Common myeloid progenitor, CD34-positive (primary cell): ENCODE data around the gene RAB23.

Experiments
- CTCF ChIA-PET: fragments of 350-600 bp; sonication (Branson Sonifier 250); formaldehyde crosslinking; loops from one replicate; lab custom pipeline; 2021; ENCODE audit warnings: antibody characterized with exemption; lab: Charles Lee
- POLR2A ChIA-PET: fragments of 350-600 bp; sonication (Branson Sonifier 250); formaldehyde crosslinking; loops from one replicate; lab custom pipeline; 2021; ENCODE audit warnings: antibody characterized with exemption; lab: Charles Lee
- DNase-seq, 3 donors: peaks; one replicate each; pipeline versions ENCODE4 v3.0.0 to v3.0.0-alpha.2; 2013
- H3K27ac ChIP-seq, 2 experiments: 1 replicate in 1 of 2; 2 replicates in 1 of 2; pipeline ENCODE4 v1.7.0; 2013; ENCODE audit warnings: inconsistent platforms in 2 of 2, low read length in 2 of 2, mild to moderate bottlenecking in 2 of 2, low read depth in 1 of 2, moderate library complexity in 1 of 2; ENCODE audit not compliant: severe bottlenecking in 2 of 2, insufficient read depth in 1 of 2, poor library complexity in 1 of 2
- H3K27me3 ChIP-seq, 5 experiments: replicated peaks in 2 of 5; 1 replicate in 3 of 5; 2 replicates in 2 of 5; pipeline versions ENCODE4 v1.6.1 to v1.7.0; 2013; ENCODE audit warnings: low read length in 4 of 5, mild to moderate bottlenecking in 2 of 5, moderate library complexity in 2 of 5, inconsistent platforms in 1 of 5; ENCODE audit not compliant: insufficient read depth in 5 of 5, control insufficient read depth in 4 of 5
- H3K36me3 ChIP-seq, 4 experiments: 1 replicate in 2 of 4; 2 replicates in 2 of 4; pipeline versions ENCODE4 v1.6.1 to v1.7.0; 2013; ENCODE audit warnings: low read length in 3 of 4, control low read depth in 1 of 4, mild to moderate bottlenecking in 1 of 4; ENCODE audit not compliant: control insufficient read depth in 4 of 4, insufficient read depth in 4 of 4
- H3K4me1 ChIP-seq, 4 experiments: 1 replicate in 3 of 4; 2 replicates in 1 of 4; pipeline versions ENCODE4 v1.6.1 to v1.7.1; 2013; ENCODE audit warnings: low read length in 3 of 4, mild to moderate bottlenecking in 3 of 4, control low read depth in 1 of 4, inconsistent platforms in 1 of 4, moderate library complexity in 1 of 4; ENCODE audit not compliant: control insufficient read depth in 4 of 4, insufficient read depth in 4 of 4; ENCODE audit errors: control extremely low read depth in 1 of 4
- H3K4me3 ChIP-seq, 7 experiments: 1 replicate in 4 of 7; 2 replicates in 3 of 7; pipeline versions ENCODE4 v1.5.1 to v1.7.0; 2013; ENCODE audit warnings: mild to moderate bottlenecking in 7 of 7, low read length in 6 of 7, moderate library complexity in 6 of 7, inconsistent platforms in 2 of 7, low read depth in 2 of 7, control low read depth in 1 of 7; ENCODE audit not compliant: insufficient read depth in 4 of 7, control insufficient read depth in 1 of 7; ENCODE audit errors: extremely low read depth in 1 of 7
- H3K9me3 ChIP-seq, 5 experiments: 1 replicate in 4 of 5; 2 replicates in 1 of 5; pipeline versions ENCODE4 v1.6.1 to v1.7.1; 2013; ENCODE audit warnings: low read length in 4 of 5, mild to moderate bottlenecking in 2 of 5, inconsistent platforms in 1 of 5, low read depth in 1 of 5, moderate library complexity in 1 of 5; ENCODE audit not compliant: control insufficient read depth in 4 of 5, insufficient read depth in 2 of 5; ENCODE audit errors: control extremely low read depth in 1 of 5
- WGBS: methylation state at CpG from one replicate; pipeline ENCODE4 v1.1.5; 2013; ENCODE audit not compliant: insufficient coverage; 5-methylcytosine and 5-hydroxymethylcytosine counted together

The RAB23 gene

DNA sequence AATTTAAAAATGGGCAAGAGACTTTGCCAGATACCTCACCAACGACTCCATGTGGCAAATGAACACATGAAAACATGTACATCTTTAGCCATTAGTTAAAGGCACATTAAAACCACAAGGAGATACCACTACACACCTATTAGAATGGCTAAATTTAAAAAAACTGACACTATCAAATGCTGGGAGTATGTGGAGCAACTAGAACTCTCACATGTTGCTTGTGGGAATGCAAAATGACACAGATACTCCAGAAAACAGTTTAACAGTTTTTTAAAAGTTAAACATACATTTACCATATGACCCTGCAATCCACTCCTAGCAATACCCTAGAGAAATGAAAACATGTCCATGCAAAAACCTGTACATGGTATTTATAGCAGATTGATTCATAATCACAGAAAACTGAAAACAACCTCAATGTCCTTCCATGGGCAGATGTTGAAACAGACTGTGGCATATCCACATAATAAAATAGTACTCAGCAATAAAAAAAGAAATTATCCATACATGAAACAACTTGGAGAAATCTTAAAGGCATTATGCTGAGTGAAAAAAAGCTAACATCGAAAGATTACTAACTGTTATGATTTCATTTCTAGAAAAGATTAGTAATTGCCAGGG, 1.9 kb downstream of the RAB23 start:
- ChIA-PET POLR2A (no interaction called here), CTCF (no interaction called here)
- H3K27ac ChIP-seq = no peak overlapping the region
- H3K4me3 ChIP-seq = peak overlapping the region in 1 of 7 experiments; percentile 15
- peaks cover 0 to 6% (median 0%) of the 10 kb centered on the region in 5 experiments for H3K9me3 ChIP-seq
- no peaks in the 10 kb centered on the region for H3K36me3 ChIP-seq
- peaks cover 6 to 17% (median 14%) of the 10 kb centered on the region in 4 experiments for H3K4me1 ChIP-seq
- H3K27me3 ChIP-seq = no peaks in the 10 kb centered on the region
- 90% methylated on average over 2 of the region's 2 CpGs for WGBS
- DNase-seq = no peak

DNA sequence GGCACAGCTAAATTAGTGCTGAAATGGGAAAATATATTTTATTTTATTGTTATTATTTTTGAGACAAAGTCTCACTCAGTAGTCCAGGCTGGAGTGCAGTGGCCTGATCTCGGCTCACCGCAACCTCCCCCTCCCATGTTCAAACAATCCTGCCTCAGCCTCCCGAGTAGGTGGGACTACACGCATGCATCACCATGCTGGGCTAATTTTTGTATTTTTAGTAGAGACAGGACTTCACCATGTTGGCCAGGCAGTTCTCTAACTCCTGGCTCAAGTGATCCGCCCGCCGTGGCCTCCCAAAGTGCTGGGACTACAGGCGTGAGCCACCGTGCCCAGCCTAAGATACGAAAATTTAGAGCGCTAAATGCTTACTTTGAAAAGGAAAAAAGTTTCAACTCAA, 4.8 kb downstream of the RAB23 start:
- H3K9me3 ChIP-seq = peaks cover 0 to 10% (median 0%) of the 10 kb centered on the region in 5 experiments
- no peak for DNase-seq
- no peak overlapping the region for H3K27ac ChIP-seq
- H3K4me3 ChIP-seq = no peak overlapping the region
- 97% methylated on average over 9 of the region's 11 CpGs for whole genome bisulfite sequencing
- no peaks in the 10 kb centered on the region for H3K27me3 ChIP-seq
- peaks cover 0 to 5% (median 3%) of the 10 kb centered on the region in 4 experiments for H3K4me1 ChIP-seq
- POLR2A ChIA-PET = no interaction called here
- CTCF ChIA-PET = no interaction called here
- H3K36me3 ChIP-seq = no peaks in the 10 kb centered on the region

DNA sequence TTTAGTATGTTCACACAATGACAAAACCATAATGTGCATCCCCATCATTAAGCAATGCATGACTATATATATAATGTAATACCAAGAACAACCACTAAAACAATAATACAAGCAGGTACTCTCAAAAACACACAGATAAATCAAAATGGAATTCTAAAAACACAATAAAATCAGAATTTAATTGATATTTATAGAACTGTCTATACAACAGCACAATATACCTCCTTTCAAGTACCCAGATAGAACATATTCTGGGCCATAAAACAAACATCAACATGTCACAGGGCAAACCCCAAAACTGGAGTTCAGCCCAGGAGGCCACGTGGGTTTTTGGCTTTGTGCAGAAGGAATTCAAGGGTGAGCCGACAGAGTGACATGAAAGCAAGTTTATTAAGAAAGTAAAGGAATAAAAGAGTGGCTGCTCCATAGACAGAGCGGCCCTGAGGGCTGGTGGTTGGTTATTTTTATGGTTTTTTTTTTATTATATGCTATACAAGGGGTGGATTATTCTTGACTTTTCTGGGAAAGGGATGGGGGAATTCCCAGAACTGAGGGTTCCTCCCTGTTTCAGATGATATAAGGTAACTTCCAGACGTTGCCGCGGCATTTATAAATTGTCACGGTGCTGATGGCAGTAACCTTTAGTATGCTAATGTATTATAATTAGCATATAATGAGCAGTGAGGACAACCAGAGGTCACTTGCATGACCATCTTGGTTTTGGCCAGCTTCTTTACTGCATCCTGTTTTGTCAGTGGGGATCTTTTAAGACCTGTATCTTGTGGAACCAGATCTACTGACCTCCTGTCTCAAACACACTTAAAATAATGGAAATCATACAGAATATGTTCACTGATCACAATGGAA, 5.6 kb downstream of the RAB23 start:
- CTCF ChIA-PET = interaction anchor here (1.9 kb wide), 1 partner anchor 311 kb away, joined by 4 read pairs; no protein-coding TSS in a partner anchor
- H3K36me3 ChIP-seq = no peaks in the 10 kb centered on the region
- peaks cover 0 to 10% (median 0%) of the 10 kb centered on the region in 5 experiments for H3K9me3 ChIP-seq
- WGBS = 85% methylated on average over 4 of the region's 7 CpGs
- peaks cover 0 to 5% (median 3%) of the 10 kb centered on the region in 4 experiments for H3K4me1 ChIP-seq
- DNase-seq = peak in 1 of 3 donors; percentile 18
- no peaks in the 10 kb centered on the region for H3K27me3 ChIP-seq
- no peak overlapping the region for H3K27ac ChIP-seq
- H3K4me3 ChIP-seq = no peak overlapping the region
- POLR2A ChIA-PET = no interaction called here

DNA sequence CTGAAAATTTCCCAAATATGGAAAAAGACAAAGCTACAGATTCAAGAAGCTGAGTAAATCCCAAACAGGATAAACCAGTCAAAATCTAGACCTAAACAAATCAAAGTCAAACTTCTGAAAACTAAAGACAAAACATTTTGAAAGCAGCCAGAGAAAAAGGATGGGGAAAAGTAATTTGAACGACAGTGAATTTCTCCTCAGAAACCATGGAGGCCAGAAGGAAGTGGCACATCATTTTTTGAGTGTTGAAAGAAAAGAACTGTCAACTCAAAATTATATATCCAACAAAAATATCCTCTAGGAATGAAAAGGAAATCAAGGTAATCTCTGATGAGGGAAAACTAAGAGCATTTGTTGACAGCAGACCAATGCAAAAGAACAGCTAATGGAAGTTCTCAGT, 6.8 kb downstream of the RAB23 start:
- POLR2A ChIA-PET = no interaction called here
- no peak overlapping the region for H3K4me3 ChIP-seq
- H3K9me3 ChIP-seq = peaks cover 0 to 10% (median 0%) of the 10 kb centered on the region in 5 experiments
- no peaks in the 10 kb centered on the region for H3K27me3 ChIP-seq
- WGBS = no CpG with 5 or more reads among the region's 1 CpG
- DNase-seq = no peak
- no peaks in the 10 kb centered on the region for H3K4me1 ChIP-seq
- H3K36me3 ChIP-seq = no peaks in the 10 kb centered on the region
- CTCF ChIA-PET = interaction anchor here (1.9 kb wide), 1 partner anchor 310 kb away, joined by 4 read pairs; no protein-coding TSS in a partner anchor
- no peak overlapping the region for H3K27ac ChIP-seq

DNA sequence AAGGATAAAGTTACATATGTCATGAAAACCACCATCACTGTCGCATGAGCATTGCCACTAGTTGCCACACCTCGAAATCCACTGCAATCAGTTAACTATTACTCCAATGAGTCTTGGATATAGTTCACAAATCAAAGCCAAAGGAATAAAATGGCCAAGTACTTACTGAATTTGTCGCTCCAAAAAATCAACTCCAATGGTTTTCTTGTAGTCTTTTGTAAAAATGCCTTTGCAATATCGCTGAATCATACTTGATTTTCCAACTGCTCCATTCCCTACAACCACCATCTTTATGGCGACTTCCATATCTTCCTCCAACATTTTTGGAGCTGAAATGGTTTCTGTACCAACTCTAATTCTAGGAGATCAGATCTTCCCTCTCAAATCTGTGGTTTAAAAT, 12.0 kb downstream of the RAB23 start:
- no peak for DNase-seq
- H3K4me3 ChIP-seq = no peak overlapping the region
- no peaks in the 10 kb centered on the region for H3K36me3 ChIP-seq
- 97% methylated on average over 3 of the region's 5 CpGs for WGBS
- ChIA-PET POLR2A (no interaction called here), CTCF (no interaction called here)
- no peaks in the 10 kb centered on the region for H3K4me1 ChIP-seq
- no peak overlapping the region for H3K27ac ChIP-seq
- H3K27me3 ChIP-seq = no peaks in the 10 kb centered on the region
- H3K9me3 ChIP-seq = peaks cover 0 to 2% (median 0%) of the 10 kb centered on the region in 5 experiments

DNA sequence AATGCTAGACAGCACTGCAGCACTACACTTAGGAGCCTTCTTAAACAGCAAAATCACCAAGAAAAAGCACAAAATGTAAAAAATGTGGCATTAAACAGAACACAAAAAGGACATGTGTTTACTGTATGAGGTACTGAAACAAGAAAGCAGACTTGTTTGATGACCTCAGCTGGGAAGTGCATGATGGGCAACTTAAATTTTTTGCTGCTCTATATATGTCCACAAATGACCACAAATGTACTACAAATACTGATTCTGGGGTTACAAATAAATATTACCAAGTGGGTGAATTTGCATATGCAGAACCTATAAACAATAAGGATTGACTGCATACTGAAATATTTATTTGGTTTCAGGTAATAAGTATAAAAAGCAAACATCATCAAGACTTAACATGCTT, 13.1 kb downstream of the RAB23 start:
- Histone ChIP-seq H3K4me3 (no peak overlapping the region), H3K36me3 (no peaks in the 10 kb centered on the region), H3K27me3 (no peaks in the 10 kb centered on the region), H3K9me3 (no peaks in the 10 kb centered on the region), H3K27ac (no peak overlapping the region), H3K4me1 (no peaks in the 10 kb centered on the region)
- CTCF ChIA-PET = interaction anchor here (1.4 kb wide), 1 partner anchor 13 kb away, joined by 3 read pairs; the partner anchor contains the start of gene RAB23
- no peak for DNase-seq
- POLR2A ChIA-PET = no interaction called here

DNA sequence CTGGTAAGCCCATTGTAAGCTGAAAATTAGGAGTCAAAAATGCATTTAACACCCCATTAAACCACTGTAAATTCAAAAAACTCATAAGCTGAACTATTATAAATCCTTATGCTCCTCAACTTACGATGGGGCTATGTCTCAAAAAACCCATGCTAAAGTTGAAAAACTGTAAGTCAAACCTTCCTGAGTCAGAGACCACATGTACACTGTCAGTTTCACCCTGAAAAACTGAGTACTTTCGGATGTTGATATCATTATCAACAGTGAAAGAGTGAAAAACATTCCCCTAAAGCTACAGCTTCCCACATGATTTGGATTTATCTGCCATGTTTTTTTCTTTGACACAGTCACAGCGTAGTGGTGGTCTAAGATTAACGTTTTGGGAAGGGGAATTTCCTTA, 14.2 kb downstream of the RAB23 start:
- WGBS = 96% methylated on average over 3 of the region's 4 CpGs
- Histone ChIP-seq H3K27ac (no peak overlapping the region), H3K36me3 (no peaks in the 10 kb centered on the region), H3K4me1 (no peaks in the 10 kb centered on the region), H3K4me3 (no peak overlapping the region), H3K9me3 (no peaks in the 10 kb centered on the region), H3K27me3 (no peaks in the 10 kb centered on the region)
- POLR2A ChIA-PET = no interaction called here
- DNase-seq = no peak
- CTCF ChIA-PET = interaction anchor here (0.6 to 1.4 kb wide), 4 partner anchors 14 to 91 kb away, joined by 3 to 4 read pairs (median 3); partner anchors contain the start of gene RAB23
